HCT116 (cell line): Measurements from ENCODE around the gene SERAC1. TPM values are rescaled to one million over a fixed set of nuclear protein-coding genes. Genes with fewer than 3 reads are reported as not detected.

Experiments
- ATAC-seq: fragments of 200-7000 bp; cut with Tn5 transposase; 2 replicates; pipeline ENCODE4 v1.9.1; 2020; ENCODE audit warnings: mild to moderate bottlenecking, moderate library complexity
- BruUV-seq: library from RNA; stranded (reverse); fragments of 400-500 nt; replicated peaks from 2 replicates; lab custom pipeline; 2021; lab: Mats Ljungman, UMichigan
- CTCF ChIA-PET: fragments of 300-600 bp; sonication (Branson Sonifier 250); formaldehyde crosslinking; loops from one replicate; lab custom pipeline; 2021; ENCODE audit warnings: antibody characterized with exemption; lab: Charles Lee
- POLR2A ChIA-PET: fragments of 300-600, 350-600 bp; sonication (Branson Sonifier 250); formaldehyde crosslinking; loops from one replicate; lab custom pipeline; 2021; ENCODE audit warnings: antibody characterized with exemption; lab: Charles Lee
- RAD21 ChIA-PET, 2 experiments: fragments of 300-600 bp; sonication (Branson Sonifier 250); formaldehyde crosslinking; loops; one replicate each; lab custom pipeline; 2023; ENCODE audit warnings: low total read pairs in 2 of 2; ENCODE audit not compliant: uncharacterized antibody in 2 of 2, unreplicated experiment in 2 of 2, low non-redundant PET in 1 of 2; lab: Charles Lee
- DNase-seq: peaks from one replicate; pipeline ENCODE4 v3.0.0-alpha.2; 2010; ENCODE audit warnings: low read depth, low spot score
- H2AFZ ChIP-seq: fragments of 200-600 bp; shearing (Covaris generic), sonication (generic); 2 replicates; pipeline ENCODE4 v1.6.1; 2017; ENCODE audit warnings: low read depth, mixed run types, mixed read lengths, antibody characterized with exemption, low read length; ENCODE audit not compliant: poor library complexity, severe bottlenecking
- H3K27ac ChIP-seq: 2 replicates; pipeline ENCODE4 v1.5.1; 2012; ENCODE audit warnings: low read depth, low read length
- H3K27me3 ChIP-seq: fragments of 200-600 bp; sonication (generic); 2 replicates; pipeline ENCODE4 v1.6.1; 2016; ENCODE audit warnings: mixed run types, low read length, mixed read lengths; ENCODE audit not compliant: insufficient read depth
- H3K36me3 ChIP-seq, 2 experiments: fragments of 200-500 bp in 1 of 2; fragments of 200-600 bp in 1 of 2; sonication (Bioruptor generic) in 1 of 2; sonication (generic) in 1 of 2; 2 replicates each; pipeline versions ENCODE4 v1.5.1 to v1.6.1; 2014 to 2016; ENCODE audit warnings: low read length in 2 of 2, inconsistent platforms in 1 of 2, mixed read lengths in 1 of 2, mixed run types in 1 of 2; ENCODE audit not compliant: insufficient read depth in 2 of 2, control insufficient read depth in 1 of 2
- H3K4me1 ChIP-seq, 2 experiments: fragments of 200-600 bp in 1 of 2; sonication (generic) in 1 of 2; 2 replicates each; pipeline versions ENCODE4 v1.5.1 to v1.6.1; 2012 to 2017; ENCODE audit warnings: low read length in 2 of 2, inconsistent platforms in 1 of 2, mild to moderate bottlenecking in 1 of 2, mixed read lengths in 1 of 2, mixed run types in 1 of 2, moderate library complexity in 1 of 2; ENCODE audit not compliant: insufficient read depth in 2 of 2, control insufficient read depth in 1 of 2
- H3K4me2 ChIP-seq: fragments of 200-600 bp; sonication (generic); 2 replicates; pipeline ENCODE4 v1.6.1; 2017; ENCODE audit warnings: mixed run types, low read length, mixed read lengths
- H3K4me3 ChIP-seq, 2 experiments: fragments of 200-600 bp in 1 of 2; sonication (generic) in 1 of 2; replicated peaks in 1 of 2; 2 replicates each; pipeline ENCODE4 v1.5.1; 2011 to 2016; ENCODE audit warnings: low read length in 2 of 2, control low read depth in 1 of 2, low read depth in 1 of 2, mild to moderate bottlenecking in 1 of 2, mixed read lengths in 1 of 2, mixed run types in 1 of 2
- H3K79me2 ChIP-seq: fragments of 200-600 bp; sonication (generic); 2 replicates; pipeline ENCODE4 v1.6.1; 2017; ENCODE audit warnings: mild to moderate bottlenecking, mixed run types, low read length, moderate library complexity, mixed read lengths; ENCODE audit not compliant: insufficient read depth
- H3K9ac ChIP-seq: fragments of 200-600 bp; sonication (generic); 2 replicates; pipeline ENCODE4 v1.6.1; 2016; ENCODE audit warnings: low read length, mixed read lengths
- H3K9me2 ChIP-seq: fragments of 200-600 bp; sonication (generic), shearing (Covaris generic); 2 replicates; pipeline ENCODE4 v1.6.1; 2017; ENCODE audit warnings: mixed run types, mild to moderate bottlenecking, moderate library complexity; ENCODE audit not compliant: insufficient read depth
- H3K9me3 ChIP-seq, 2 experiments: fragments of 200-500 bp in 1 of 2; fragments of 200-600 bp in 1 of 2; sonication (Bioruptor generic) in 1 of 2; sonication (generic) in 1 of 2; 2 replicates each; pipeline ENCODE4 v1.6.1; 2014 to 2017; ENCODE audit warnings: low read length in 2 of 2, mixed read lengths in 2 of 2, inconsistent platforms in 1 of 2, low read depth in 1 of 2, mild to moderate bottlenecking in 1 of 2, mixed run types in 1 of 2, moderate library complexity in 1 of 2; ENCODE audit not compliant: control insufficient read depth in 1 of 2, insufficient read depth in 1 of 2
- H4K20me1 ChIP-seq: fragments of 200-600 bp; sonication (generic), shearing (Covaris generic); 2 replicates; pipeline ENCODE4 v1.6.1; 2017; ENCODE audit warnings: mixed run types, mild to moderate bottlenecking, moderate library complexity; ENCODE audit not compliant: insufficient read depth
- CBX3 ChIP-seq: IDR thresholded peaks from 2 replicates; pipeline ENCODE4 v1.6.1; 2012; ENCODE audit warnings: low read depth
- CTCF ChIP-seq, 3 experiments: fragments of 200-600 bp in 1 of 3; sonication (generic) in 1 of 3; IDR thresholded peaks in 2 of 3; conservative IDR thresholded peaks in 1 of 3; 2 replicates each; pipeline ENCODE4 v1.5.1; 2012 to 2017; ENCODE audit warnings: low read depth in 2 of 3, low read length in 2 of 3, antibody characterized with exemption in 1 of 3, borderline replicate concordance in 1 of 3, control low read depth in 1 of 3, mild to moderate bottlenecking in 1 of 3, mixed read lengths in 1 of 3, mixed run types in 1 of 3, moderate library complexity in 1 of 3; ENCODE audit not compliant: insufficient read depth in 1 of 3
- POLR2AphosphoS5 ChIP-seq: IDR thresholded peaks from 2 replicates; pipeline ENCODE4 v1.6.1; 2011; ENCODE audit warnings: mild to moderate bottlenecking, low read depth, low read length, moderate library complexity
- REST ChIP-seq: IDR thresholded peaks from 2 replicates; pipeline ENCODE4 v1.6.1; 2012; ENCODE audit warnings: low read depth
- SRF ChIP-seq: IDR thresholded peaks from 2 replicates; pipeline ENCODE4 v1.6.1; 2012; ENCODE audit warnings: low read depth
- ZNF274 ChIP-seq: fragments of 200-500 bp; sonication (Bioruptor generic); IDR thresholded peaks from 2 replicates; pipeline ENCODE4 v1.6.1; 2014; ENCODE audit warnings: mild to moderate bottlenecking, low read depth, low read length, inconsistent platforms
- intact Hi-C: fragments of 100-400 bp; cut with micrococcal nuclease; formaldehyde crosslinking; loops from 2 replicates; pipeline ENCODE4 v1.10.0; 2022
- total RNA-seq: library from RNA; stranded (reverse); gene quantifications from one replicate; pipeline ENCODE4 v1.2.1, GENCODE V29; 2021; ENCODE audit not compliant: unreplicated experiment

SERAC1 gene
- total RNA-seq, 1 experiment from 2014 or later = 7.6 TPM

- TF ChIP-seq REST (no peak), ZNF274 (no peak), CBX3 (no peak)
Measured at GRCh38 chr6:158118886-158119285, 49.2 kb downstream of the SERAC1 start (continued).

GRCh38 chr6:158115508-158115907 lies 52.6 kb downstream of the SERAC1 start:
- no peak overlapping the region for H3K4me2 ChIP-seq
- RAD21 ChIA-PET = no interaction called here
- H4K20me1 ChIP-seq = no peaks in the 10 kb centered on the region
- no peak overlapping the region for H2AFZ ChIP-seq
- no peak overlapping the region for H3K9ac ChIP-seq
- POLR2A ChIA-PET = no interaction called here
- BruUV-seq = no TSS peak
- no peaks in the 10 kb centered on the region for H3K36me3 ChIP-seq
- no peaks in the 10 kb centered on the region for H3K9me2 ChIP-seq
- DNase-seq (no peak), ATAC-seq (no peak)
- intact Hi-C loops = no loop called here
- H3K27me3 ChIP-seq = no peaks in the 10 kb centered on the region
- TF ChIP-seq SRF = no peak
- TF ChIP-seq CTCF (IDR thresholded peaks at IDR 0.05 in 2 of 3, conservative IDR thresholded peaks at IDR 0.05 in 1 of 3; ENCODE audit: borderline replicate concordance in 1 of 3, insufficient read depth in 1 of 3, low read depth in 2 of 3, low read length in 2 of 3) = peak in 1 of 3 experiments; percentile 6; a peak in 1 of 6 replicates
- no peak for TF ChIP-seq POLR2AphosphoS5
- no peak overlapping the region for H3K4me3 ChIP-seq
- CTCF ChIA-PET = no interaction called here
- H3K9me3 ChIP-seq = no peaks in the 10 kb centered on the region
- H3K79me2 ChIP-seq = no peaks in the 10 kb centered on the region
- H3K4me1 ChIP-seq = no peaks in the 10 kb centered on the region
- H3K27ac ChIP-seq = no peak overlapping the region
